ENCODE measurements around the gene UBTD1.
"Not testable (repeated sequence)": the region's sequence is repeated elsewhere in the genome, so short reads cannot be mapped to it uniquely, and the experiment has no call there.

Gene UBTD1

DNA sequence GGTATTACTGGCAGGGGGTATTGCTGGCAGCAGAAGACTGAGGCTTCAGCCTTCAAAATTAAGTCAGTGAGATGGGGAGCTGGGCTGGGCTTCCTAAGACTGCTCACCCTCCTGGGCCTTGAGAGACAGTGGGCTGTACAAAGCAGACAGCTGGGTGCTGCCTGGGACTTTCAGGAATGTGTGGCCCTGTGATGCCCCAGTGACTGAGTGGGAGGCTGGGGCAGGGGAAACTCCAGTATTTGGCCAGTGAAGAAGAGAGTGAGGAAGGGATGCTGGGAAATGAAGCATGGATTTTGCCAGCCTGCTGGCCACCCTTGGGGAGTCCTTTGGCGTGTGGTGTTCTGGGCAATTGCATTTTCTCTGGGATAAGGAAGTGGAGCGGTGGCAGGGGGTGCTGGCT is 74.3 kb downstream of the UBTD1 start:
- Mint-ChIP-seq H3K4me3 (no peak overlapping the region), H3K4me1 (no peaks in the 10 kb centered on the region), H3K27ac (no peak overlapping the region), H3K27me3 (no peaks in the 10 kb centered on the region), H3K36me3 (no peaks in the 10 kb centered on the region), H3K9me3 (no peaks in the 10 kb centered on the region)

DNA sequence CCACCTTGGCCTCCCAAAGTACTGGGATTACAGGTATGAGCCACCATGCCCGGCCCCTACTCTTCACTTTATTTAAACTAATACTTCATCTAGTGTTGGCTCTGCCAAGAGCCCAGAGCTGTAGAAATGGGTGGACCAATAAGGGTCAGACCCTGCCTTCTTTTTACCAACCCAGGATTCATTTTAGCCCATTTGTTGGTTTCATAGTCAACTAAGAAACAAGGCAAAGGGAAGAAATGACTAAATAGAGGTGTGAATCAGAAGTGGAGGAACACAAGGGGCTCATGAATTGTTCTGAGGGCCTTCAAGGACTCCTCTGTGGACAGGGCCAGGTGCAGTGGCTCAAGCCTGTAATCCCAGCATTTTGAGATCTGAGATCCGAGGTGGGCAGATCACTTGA is 74.9 kb downstream of the UBTD1 start:
- no peaks in the 10 kb centered on the region for H3K4me1 Mint-ChIP-seq
- no peaks in the 10 kb centered on the region for H3K36me3 Mint-ChIP-seq
- H3K9me3 Mint-ChIP-seq: no peaks in the 10 kb centered on the region
- H3K27ac Mint-ChIP-seq: no peak overlapping the region
- H3K27me3 Mint-ChIP-seq: no peaks in the 10 kb centered on the region
- H3K4me3 Mint-ChIP-seq: no peak overlapping the region

DNA sequence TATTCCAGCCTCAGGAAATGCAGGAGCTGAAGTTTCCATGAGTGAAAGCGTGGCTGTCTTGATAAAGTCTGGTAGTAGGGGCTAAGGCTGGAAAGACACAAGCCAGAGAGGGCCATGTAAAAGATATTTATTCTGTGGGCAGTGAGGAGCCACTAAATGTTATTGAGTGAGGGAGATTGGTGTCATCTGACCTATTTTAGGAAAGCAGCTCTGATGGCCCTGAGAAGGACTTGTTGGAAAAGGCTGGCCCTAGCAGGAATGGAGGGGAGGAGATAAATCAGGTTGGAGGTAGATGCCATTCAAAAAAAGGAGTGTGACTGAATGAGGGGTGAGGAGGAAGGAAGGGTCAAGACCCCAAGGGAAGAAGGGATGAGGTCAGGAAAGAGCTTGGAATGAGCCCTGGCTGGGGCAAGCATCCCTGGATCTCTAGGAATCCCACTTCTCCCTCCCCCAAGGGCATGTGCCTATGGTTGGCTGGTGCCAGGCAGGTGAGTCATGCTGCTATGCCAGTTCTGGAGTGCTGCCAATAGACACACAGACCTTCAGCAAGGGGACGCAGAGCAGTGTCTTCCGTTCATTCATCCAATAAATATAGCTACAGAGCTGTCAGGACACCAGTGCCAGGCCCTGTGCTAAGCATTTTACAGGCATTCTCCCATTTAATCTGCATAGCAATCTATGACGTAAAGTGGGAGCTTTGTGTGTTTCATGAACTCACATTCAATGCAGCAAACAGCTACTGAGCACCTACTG is 75.8 kb downstream of the UBTD1 start:
- Mint-ChIP-seq H3K9me3 (no peaks in the 10 kb centered on the region), H3K27ac (no peak overlapping the region), H3K36me3 (no peaks in the 10 kb centered on the region), H3K4me3 (no peak overlapping the region), H3K27me3 (no peaks in the 10 kb centered on the region), H3K4me1 (no peaks in the 10 kb centered on the region)

DNA sequence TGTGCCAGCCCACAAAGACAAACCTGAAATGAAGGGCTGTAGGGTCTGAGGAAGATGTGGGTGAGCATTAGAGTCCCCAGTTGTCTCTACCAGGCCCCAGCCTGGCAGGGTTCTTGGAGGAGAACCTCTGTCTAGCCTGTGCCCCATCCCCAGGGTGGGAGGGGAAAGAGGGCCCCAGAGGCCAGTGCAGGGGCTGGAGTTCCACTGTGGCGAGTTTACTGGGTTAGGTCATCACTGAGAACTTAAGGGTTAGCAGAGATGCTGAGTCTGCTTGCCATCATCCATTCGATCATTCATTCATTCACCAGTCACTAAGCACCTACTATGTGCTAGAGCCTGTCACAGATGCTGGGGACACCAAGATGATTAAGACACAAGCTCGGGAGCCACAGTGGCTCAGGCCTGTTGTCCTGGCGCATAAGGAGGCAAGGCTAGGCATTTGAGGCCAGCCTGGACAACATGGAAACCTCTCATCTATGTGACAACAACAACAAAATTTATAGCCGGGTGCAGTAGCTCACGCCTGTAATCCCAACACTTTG is 76.5 kb downstream of the UBTD1 start:
- Mint-ChIP-seq H3K27ac (no peak overlapping the region), H3K4me3 (no peak overlapping the region), H3K36me3 (no peaks in the 10 kb centered on the region), H3K27me3 (no peaks in the 10 kb centered on the region), H3K4me1 (no peaks in the 10 kb centered on the region), H3K9me3 (no peaks in the 10 kb centered on the region)

DNA sequence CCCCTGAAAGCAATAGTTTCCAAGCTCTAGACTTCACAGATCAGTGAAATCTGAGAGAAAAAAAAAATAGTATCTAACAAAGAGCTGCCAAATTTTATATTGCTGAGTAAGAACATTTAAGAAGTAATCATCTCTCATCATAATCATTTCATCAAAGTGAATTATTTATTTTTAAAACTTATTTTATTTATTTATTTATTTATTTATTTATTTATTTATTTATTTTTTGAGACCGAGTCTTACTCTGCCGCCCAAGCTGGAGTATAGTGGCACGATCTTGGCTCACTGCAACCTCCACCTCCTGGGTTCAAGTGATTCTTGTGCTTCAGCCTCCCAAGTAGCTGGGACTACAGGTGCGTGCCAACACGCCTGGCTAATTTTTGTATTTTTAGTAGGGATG is 77.8 kb downstream of the UBTD1 start:
- not testable (repeated sequence) for H3K36me3 Mint-ChIP-seq, H3K4me1 Mint-ChIP-seq, H3K27me3 Mint-ChIP-seq, H3K4me3 Mint-ChIP-seq, H3K27ac Mint-ChIP-seq, H3K9me3 Mint-ChIP-seq

DNA sequence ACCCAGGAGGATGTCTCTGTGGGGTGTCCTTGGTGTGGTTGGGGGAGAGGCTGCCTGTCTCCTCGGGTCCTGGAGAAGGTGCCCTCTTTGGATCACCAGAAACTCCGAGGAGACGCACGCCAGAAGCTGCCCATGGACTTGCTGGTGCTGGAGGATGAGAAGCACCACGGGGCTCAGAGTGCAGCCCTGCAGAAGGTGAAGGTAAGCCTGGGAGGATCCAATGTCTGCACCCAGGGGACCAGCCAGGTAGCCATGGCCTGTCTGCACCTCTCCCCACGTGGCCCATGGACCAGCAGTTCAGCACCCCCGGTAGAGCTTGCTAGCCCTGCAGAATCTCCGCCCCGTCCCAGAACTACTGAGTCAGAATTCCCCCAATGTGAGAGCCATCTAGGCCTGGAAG is 79.0 kb downstream of the UBTD1 start:
- H3K9me3 Mint-ChIP-seq: no peaks in the 10 kb centered on the region
- H3K27ac Mint-ChIP-seq: no peak overlapping the region
- H3K4me3 Mint-ChIP-seq: no peak overlapping the region
- no peaks in the 10 kb centered on the region for H3K36me3 Mint-ChIP-seq
- H3K27me3 Mint-ChIP-seq: no peaks in the 10 kb centered on the region
- no peaks in the 10 kb centered on the region for H3K4me1 Mint-ChIP-seq

DNA sequence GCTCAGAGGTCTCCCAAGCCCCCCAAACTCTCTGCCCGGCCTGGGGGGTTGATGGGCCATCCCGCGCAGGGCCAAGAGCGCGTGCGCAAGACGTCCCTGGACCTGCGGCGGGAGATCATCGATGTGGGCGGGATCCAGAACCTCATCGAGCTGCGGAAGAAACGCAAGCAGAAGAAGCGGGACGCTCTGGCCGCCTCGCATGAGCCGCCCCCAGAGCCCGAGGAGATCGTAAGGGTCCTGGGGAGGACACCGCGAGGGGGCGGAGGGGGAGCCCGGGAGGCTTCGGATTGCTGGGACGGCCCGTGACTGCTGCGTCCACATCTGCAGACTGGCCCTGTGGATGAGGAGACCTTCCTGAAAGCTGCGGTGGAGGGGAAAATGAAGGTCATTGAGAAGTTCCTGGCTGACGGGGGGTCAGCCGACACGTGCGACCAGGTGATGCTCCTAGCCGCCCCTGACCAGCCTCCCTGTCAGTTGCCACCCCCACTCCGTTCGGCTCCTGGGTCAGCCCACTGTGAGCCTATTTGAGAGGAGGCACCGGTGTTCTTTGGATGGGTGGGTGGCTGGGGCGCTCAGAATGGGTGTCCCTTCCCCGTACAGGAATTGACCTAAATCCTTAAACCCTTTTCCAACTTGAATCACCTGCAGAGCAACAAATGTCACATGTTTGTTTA is 79.6 kb downstream of the UBTD1 start:
- no peak overlapping the region for H3K4me3 Mint-ChIP-seq
- H3K27ac Mint-ChIP-seq: no peak overlapping the region
- H3K36me3 Mint-ChIP-seq: no peaks in the 10 kb centered on the region
- no peaks in the 10 kb centered on the region for H3K27me3 Mint-ChIP-seq
- H3K4me1 Mint-ChIP-seq: no peaks in the 10 kb centered on the region
- no peaks in the 10 kb centered on the region for H3K9me3 Mint-ChIP-seq

DNA sequence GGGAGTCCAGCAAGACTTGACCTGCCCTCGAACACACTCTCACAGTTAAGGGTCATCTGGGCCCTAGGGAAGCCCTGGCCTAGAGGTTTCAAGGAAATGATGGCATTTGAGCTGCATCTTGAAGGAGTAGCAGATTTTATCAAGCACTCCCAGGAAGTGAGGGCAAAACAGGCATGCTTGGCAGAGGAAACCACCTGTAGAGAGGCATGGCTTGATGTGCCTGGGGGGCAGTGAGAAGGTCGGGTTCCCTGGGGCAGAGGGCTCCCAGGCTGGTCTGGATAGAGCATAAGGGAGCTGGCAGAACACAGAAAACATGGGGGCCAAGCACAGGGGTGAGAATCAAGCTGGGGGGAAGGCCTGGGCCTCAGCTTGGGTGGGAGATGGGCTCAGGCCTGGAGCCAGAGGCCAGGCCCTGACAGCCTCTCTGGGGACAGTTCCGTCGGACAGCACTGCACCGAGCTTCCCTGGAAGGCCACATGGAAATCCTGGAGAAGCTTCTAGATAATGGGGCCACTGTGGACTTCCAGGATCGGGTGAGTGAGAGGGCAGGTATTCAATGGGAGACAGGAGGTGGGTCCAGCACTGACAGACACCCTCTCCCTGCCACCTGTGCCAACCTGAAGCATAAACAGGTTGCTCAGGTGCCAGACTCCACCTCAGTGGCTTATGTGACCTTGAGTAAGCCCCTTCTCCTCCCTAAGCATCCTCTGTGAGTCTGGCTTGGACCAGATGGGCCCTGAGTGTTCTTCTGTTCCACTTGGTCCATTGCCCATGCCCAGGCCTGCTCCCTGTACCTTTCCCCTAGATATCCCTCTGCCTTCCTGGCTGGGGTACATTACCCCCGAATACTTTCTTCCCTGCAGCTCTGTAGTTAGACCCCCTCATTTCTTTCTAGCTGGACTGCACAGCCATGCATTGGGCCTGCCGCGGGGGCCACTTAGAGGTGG is 82.0 kb downstream of the UBTD1 start:
- H3K27ac Mint-ChIP-seq: no peak overlapping the region
- H3K9me3 Mint-ChIP-seq: no peaks in the 10 kb centered on the region
- no peaks in the 10 kb centered on the region for H3K27me3 Mint-ChIP-seq
- H3K36me3 Mint-ChIP-seq: no peaks in the 10 kb centered on the region
- no peak overlapping the region for H3K4me3 Mint-ChIP-seq
- no peaks in the 10 kb centered on the region for H3K4me1 Mint-ChIP-seq

DNA sequence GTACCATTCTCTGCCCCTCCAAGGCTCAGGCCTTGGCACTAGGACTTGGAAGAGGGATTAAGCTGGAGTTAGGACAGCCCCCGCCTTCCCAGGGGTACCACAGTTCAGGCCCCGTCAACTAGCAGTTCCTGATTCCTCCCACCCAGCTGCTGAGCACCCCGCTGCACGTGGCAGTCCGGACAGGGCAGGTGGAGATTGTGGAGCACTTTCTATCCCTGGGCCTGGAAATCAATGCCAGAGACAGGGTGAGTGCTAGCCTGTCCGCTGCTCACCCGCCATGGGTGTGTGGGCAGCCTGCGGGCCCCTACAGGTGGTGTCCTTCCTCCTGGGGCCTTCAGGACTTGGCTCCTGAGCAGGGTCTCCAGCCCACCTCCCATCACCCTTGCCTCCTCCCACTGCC is 83.4 kb downstream of the UBTD1 start:
- no peaks in the 10 kb centered on the region for H3K36me3 Mint-ChIP-seq
- H3K4me1 Mint-ChIP-seq: no peaks in the 10 kb centered on the region
- no peaks in the 10 kb centered on the region for H3K9me3 Mint-ChIP-seq
- no peaks in the 10 kb centered on the region for H3K27me3 Mint-ChIP-seq
- no peak overlapping the region for H3K27ac Mint-ChIP-seq
- no peak overlapping the region for H3K4me3 Mint-ChIP-seq

DNA sequence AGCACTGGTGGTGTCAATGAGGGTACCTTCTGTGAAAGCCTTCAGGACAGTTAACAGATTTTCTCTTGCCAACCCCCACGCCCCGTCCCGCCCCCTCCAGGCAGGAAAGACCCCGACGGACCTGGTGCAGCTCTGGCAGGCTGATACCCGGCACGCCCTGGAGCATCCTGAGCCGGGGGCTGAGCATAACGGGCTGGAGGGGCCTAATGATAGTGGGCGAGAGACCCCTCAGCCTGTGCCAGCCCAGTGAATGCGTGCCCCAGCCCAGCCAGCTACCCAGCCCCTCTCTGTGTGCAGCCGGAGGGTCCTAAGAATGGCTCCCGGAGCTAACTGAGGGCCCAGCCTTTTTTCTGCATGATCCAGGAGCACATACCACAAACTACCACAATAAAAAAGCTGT is 84.8 kb downstream of the UBTD1 start:
- no peaks in the 10 kb centered on the region for H3K36me3 Mint-ChIP-seq

DNA sequence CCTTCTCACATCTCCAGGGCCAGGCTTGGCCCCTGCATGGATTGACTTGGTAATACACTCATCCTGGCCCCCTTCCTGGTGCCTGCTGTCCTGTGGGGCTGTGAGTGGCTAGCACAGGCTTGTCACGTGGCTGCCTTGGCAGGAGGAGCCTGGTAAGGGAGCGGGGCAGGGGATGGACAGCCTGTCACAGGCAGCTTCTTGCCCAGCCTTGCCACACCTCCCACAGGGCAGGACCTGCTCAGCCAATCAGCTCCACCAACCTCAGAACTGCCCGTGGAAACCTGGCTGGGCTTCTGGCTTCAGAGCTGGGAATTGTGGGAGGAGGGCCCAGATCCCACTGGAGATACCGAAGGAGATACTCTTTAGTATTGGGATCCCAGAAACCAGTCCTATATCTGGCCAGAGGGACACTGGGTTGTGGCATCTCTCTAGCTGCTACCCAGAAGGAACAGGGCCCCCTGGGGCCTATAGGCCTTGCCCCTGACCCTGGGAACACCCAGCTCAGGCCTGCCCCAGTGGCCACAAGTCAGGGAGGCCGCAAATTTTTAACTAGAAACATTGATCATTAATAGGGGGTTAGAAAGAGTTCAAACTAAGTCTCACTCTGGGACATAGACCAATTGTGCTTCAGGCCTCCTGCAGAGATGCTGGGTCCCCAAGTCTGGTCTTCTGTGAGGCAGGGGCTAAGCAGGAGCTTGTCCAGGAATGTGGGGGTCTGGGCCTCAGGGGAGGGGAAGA is 85.5 kb downstream of the UBTD1 start, which contains the start of gene HOGA1:
TSS of gene HOGA1 (plus strand) at position 330 of the 738 bp plus-strand sequence. CDS start at position 645, 315 bp downstream.
- H3K27me3 Mint-ChIP-seq: no peaks in the 10 kb centered on the region
- no peaks in the 10 kb centered on the region for H3K36me3 Mint-ChIP-seq
- no peak within 1 kb of the TSS for H3K27ac Mint-ChIP-seq
- no peak within 1 kb of the TSS for H3K4me3 Mint-ChIP-seq
- no peaks in the 10 kb centered on the region for H3K9me3 Mint-ChIP-seq
- H3K4me1 Mint-ChIP-seq: no peaks in the 10 kb centered on the region

More for the DNA sequence above, 84.8 kb downstream of the UBTD1 start:
- Mint-ChIP-seq H3K27me3 (no peaks in the 10 kb centered on the region), H3K4me3 (no peak overlapping the region), H3K27ac (no peak overlapping the region), H3K4me1 (no peaks in the 10 kb centered on the region), H3K9me3 (no peaks in the 10 kb centered on the region)

DNA sequence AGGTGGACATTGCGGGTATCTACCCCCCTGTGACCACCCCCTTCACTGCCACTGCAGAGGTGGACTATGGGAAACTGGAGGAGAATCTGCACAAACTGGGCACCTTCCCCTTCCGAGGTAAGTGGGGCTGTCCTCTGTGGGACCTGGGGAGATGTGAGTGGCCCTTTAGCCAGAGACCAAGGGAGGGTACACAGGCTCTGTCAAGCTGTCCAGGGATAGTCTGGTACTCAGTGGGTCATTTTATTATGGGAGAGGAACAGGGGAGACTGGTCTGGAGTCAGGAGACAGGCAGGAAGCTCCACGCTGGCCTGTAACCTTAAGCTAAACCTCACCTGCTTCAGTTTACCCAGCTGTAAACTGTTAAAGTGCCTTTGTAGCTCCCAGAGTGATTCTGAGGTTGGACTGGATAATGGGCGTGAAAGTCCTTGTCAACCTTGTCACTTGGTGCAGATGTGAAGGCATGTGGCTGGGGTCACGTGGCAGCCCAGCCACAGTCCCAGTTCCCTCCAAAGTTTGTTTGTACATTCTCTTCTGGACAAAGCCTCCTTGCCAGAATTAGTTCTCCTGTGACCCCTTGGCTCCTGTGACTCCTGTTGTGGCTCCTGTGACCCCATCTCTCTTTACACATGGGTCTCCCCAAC is 86.2 kb downstream of the UBTD1 start:
- Mint-ChIP-seq H3K4me1 (no peaks in the 10 kb centered on the region), H3K27me3 (no peaks in the 10 kb centered on the region), H3K9me3 (no peaks in the 10 kb centered on the region), H3K4me3 (no peak overlapping the region), H3K36me3 (no peaks in the 10 kb centered on the region), H3K27ac (no peak overlapping the region)

DNA sequence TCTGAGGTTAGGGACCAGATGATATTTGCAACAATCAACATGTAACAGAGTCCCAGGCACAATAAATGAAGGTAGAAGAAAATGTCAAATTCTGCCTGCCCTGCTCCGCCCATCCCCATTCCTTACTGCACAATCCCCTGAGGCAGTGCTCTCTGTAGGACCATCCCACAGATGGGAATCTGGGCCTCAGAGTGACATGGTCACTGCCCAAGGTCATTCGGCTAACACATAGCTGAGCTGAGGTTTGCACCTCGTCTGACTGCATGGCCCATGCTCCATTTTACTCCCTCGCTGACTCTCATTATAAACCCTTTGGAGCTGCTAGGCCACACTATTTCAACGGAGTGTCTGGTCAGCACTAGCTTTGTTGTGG is 86.7 kb downstream of the UBTD1 start:
- no peaks in the 10 kb centered on the region for H3K27me3 Mint-ChIP-seq
- H3K4me1 Mint-ChIP-seq: no peaks in the 10 kb centered on the region
- H3K36me3 Mint-ChIP-seq: no peaks in the 10 kb centered on the region
- H3K4me3 Mint-ChIP-seq: no peak overlapping the region
- no peak overlapping the region for H3K27ac Mint-ChIP-seq
- H3K9me3 Mint-ChIP-seq: no peaks in the 10 kb centered on the region

DNA sequence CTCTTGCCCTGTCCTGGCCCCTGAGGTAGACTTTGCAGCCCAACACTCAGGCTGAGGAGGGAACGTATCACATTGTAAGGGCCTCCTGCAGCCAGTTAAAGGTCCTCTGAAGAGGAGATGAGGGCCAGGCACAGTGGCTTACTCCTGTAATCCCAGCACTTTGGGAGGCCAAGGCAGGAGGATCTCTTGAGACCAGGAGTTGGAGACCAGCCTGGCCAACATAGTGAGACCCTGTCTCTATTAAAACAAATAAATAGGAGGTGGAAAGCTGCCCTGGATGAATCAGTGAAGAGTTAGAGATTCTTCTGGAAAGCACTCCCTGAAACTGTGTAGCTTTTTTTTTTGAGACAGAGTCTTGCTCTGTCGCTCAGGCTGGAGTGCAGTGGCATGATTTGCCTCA is 88.5 kb downstream of the UBTD1 start:
- Mint-ChIP-seq H3K27me3 (no peaks in the 10 kb centered on the region), H3K9me3 (no peaks in the 10 kb centered on the region), H3K27ac (no peak overlapping the region), H3K36me3 (no peaks in the 10 kb centered on the region), H3K4me1 (no peaks in the 10 kb centered on the region), H3K4me3 (no peak overlapping the region)

DNA sequence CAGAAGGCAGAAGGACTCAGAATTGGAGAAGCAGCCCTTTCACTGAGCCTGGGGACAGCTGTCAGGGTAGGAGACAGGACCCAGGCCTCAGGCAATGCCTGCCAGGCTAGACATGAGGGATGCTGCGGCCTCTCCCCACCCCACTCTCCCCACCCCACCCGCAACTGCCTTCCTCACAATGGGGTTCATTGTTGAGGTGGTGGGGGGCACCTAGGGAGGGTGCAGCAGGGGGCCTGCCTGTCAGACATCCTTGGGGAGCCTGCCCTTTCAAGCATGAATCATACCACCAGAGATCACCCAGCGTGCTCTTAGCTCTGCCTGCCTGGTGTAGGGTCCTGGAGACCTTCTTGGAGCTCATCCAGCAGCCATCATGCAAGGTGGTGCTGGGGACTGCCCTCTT is 90.8 kb downstream of the UBTD1 start, which contains the start of gene C10orf62:
TSS of gene C10orf62 (plus strand) at position 243 of the 400 bp plus-strand sequence. CDS start 177 bp downstream, outside the sequence.
- H3K9me3 Mint-ChIP-seq: no peaks in the 10 kb centered on the region
- H3K36me3 Mint-ChIP-seq: no peaks in the 10 kb centered on the region
- H3K27ac Mint-ChIP-seq: no peak within 1 kb of the TSS
- no peak within 1 kb of the TSS for H3K4me3 Mint-ChIP-seq
- no peaks in the 10 kb centered on the region for H3K4me1 Mint-ChIP-seq
- no peaks in the 10 kb centered on the region for H3K27me3 Mint-ChIP-seq

All from activated naive CD4-positive, alpha-beta T cell treated with anti-CD3 and anti-CD28 coated beads, Interleukin-2, amount 50 U/mL, for 24 hours (primary cell).